ENCODE data around the gene KIAA1549.

- TF ChIP-seq CTCF (IDR thresholded peaks at IDR 0.05) (no peak), POLR2A (IDR thresholded peaks at IDR 0.05) (no peak)
These were observed 159.3 kb downstream of the KIAA1549 start for GRCh38 chr7:138821912-138822311.
